CD8-positive, alpha-beta memory T cell (primary cell): ENCODE results near the gene FAM47E. TPM values are rescaled to one million over a fixed set of nuclear protein-coding genes. Genes with fewer than 3 reads are reported as not detected.
A peak's percentile ranks its signal among the peaks of the same experiment; 100 is the strongest.

ENCODE experiments used
- CTCF ChIA-PET: fragments of 350-600 bp; sonication (Branson Sonifier 250); formaldehyde crosslinking; loops from one replicate; lab custom pipeline; 2021; ENCODE audit warnings: antibody characterized with exemption; lab: Charles Lee
- POLR2A ChIA-PET: fragments of 350-600 bp; sonication (Branson Sonifier 250); formaldehyde crosslinking; loops from one replicate; lab custom pipeline; 2021; ENCODE audit warnings: antibody characterized with exemption; lab: Charles Lee
- DNase-seq, 5 donors: peaks; one replicate each; pipeline versions ENCODE4 v3.0.0 to v3.0.0-alpha.2; 2020 to 2022; ENCODE audit warnings: mixed read lengths in 1 of 5
- H3K27ac ChIP-seq: one replicate; pipeline ENCODE4 v1.7.0; 2013; ENCODE audit warnings: low read depth, mild to moderate bottlenecking, low read length, moderate library complexity
- H3K27me3 ChIP-seq: 2 replicates; pipeline ENCODE4 v1.7.0; 2013; ENCODE audit warnings: low read length, mild to moderate bottlenecking; ENCODE audit not compliant: insufficient read depth, poor library complexity, severe bottlenecking
- H3K36me3 ChIP-seq: 2 replicates; pipeline ENCODE4 v1.7.0; 2013; ENCODE audit warnings: mild to moderate bottlenecking, low read length, moderate library complexity; ENCODE audit not compliant: insufficient read depth
- H3K4me1 ChIP-seq: 2 replicates; pipeline ENCODE4 v1.7.0; 2013; ENCODE audit warnings: mild to moderate bottlenecking, low read length, moderate library complexity; ENCODE audit not compliant: insufficient read depth
- H3K4me3 ChIP-seq: 2 replicates; pipeline ENCODE4 v1.7.0; 2013; ENCODE audit warnings: mild to moderate bottlenecking, low read length
- H3K9me3 ChIP-seq: 2 replicates; pipeline ENCODE4 v1.7.0; 2013; ENCODE audit warnings: mild to moderate bottlenecking, low read length
- H3K27ac Mint-ChIP-seq, 8 donors: one replicate each; pipeline ENCODE4 v1.8.0; 2020 to 2021; ENCODE audit warnings: mixed read lengths in 8 of 8, mild to moderate bottlenecking in 6 of 8, inconsistent platforms in 3 of 8, moderate library complexity in 3 of 8
- H3K27me3 Mint-ChIP-seq, 2 donors: one replicate each; pipeline ENCODE4 v1.8.0; 2020 to 2021; ENCODE audit warnings: mixed read lengths in 2 of 2, mild to moderate bottlenecking in 1 of 2, moderate library complexity in 1 of 2
- H3K36me3 Mint-ChIP-seq, 3 donors: one replicate each; pipeline ENCODE4 v1.8.0; 2020 to 2021; ENCODE audit warnings: mixed read lengths in 3 of 3, inconsistent platforms in 1 of 3, mild to moderate bottlenecking in 1 of 3
- H3K4me1 Mint-ChIP-seq, 3 donors: one replicate each; pipeline ENCODE4 v1.8.0; 2020 to 2021; ENCODE audit warnings: mixed read lengths in 3 of 3, inconsistent platforms in 1 of 3, mild to moderate bottlenecking in 1 of 3
- H3K4me3 Mint-ChIP-seq, 7 donors: one replicate each; pipeline ENCODE4 v1.8.0; 2020 to 2021; ENCODE audit warnings: mixed read lengths in 7 of 7, mild to moderate bottlenecking in 6 of 7, moderate library complexity in 4 of 7, inconsistent platforms in 2 of 7
- H3K9me3 Mint-ChIP-seq, 5 donors: one replicate each; pipeline ENCODE4 v1.8.0; 2020 to 2022; ENCODE audit warnings: mixed read lengths in 5 of 5, mild to moderate bottlenecking in 3 of 5, moderate library complexity in 2 of 5, inconsistent platforms in 1 of 5
- polyA plus RNA-seq: library from polyadenylated mRNA; unstranded; fragments of 300-500 nt; fragmentation: Illumina TruSeq; gene quantifications from one replicate; pipeline ENCODE4 v1.2.3, GENCODE V29; 2021
- total RNA-seq, 2 experiments: library from RNA; stranded (reverse); gene quantifications; one replicate each; pipeline ENCODE4 v1.2.3, GENCODE V29; 2021

The FAM47E gene
- total and polyA plus RNA-seq, 3 experiments from 2014 or later: not detected

DNA sequence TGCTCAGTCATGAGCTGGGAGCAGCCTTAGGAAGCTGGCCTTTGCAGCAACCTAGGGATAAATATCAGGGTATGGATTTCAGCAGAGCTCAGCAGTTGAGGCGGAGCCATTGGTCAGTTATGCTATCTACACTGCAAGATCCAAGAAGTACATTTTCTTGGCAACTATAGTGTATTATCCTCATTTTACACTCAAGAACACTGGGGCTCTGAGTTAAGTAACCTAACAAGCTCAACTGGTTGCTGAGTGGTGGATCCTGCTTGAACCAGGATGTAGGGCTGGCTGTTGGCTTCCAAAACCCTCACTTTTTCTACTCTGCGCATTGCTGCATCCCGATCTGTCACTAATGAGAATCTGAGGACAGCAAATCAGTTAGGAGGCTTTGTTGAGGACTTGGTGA, 36.4 kb upstream of the FAM47E start:
- no peak for DNase-seq
- H3K9me3 Mint-ChIP-seq: no peaks in the 10 kb centered on the region
- H3K4me3 ChIP-seq: no peak overlapping the region
- no peaks in the 10 kb centered on the region for H3K36me3 ChIP-seq
- H3K4me1 ChIP-seq: peaks cover 35% of the 10 kb centered on the region
- H3K9me3 ChIP-seq: no peaks in the 10 kb centered on the region
- CTCF ChIA-PET: interaction anchor here (8.6 kb wide), 1 partner anchor 35 kb away, joined by 32 read pairs; no protein-coding TSS in a partner anchor
- peak overlapping the region in 7 of 8 donors; percentile 77 to 99 (median 89) for H3K27ac Mint-ChIP-seq
- H3K27me3 Mint-ChIP-seq: peaks cover 0 to 3% of the 10 kb centered on the region in 2 donors
- no peaks in the 10 kb centered on the region for H3K27me3 ChIP-seq
- no peak overlapping the region for H3K27ac ChIP-seq
- H3K4me3 Mint-ChIP-seq: peak overlapping the region; percentile 29 to 98 (median 85)
- POLR2A ChIA-PET: interaction anchor here (1.0 kb wide), 1 partner anchor 66 kb away, joined by 3 read pairs; no protein-coding TSS in a partner anchor
- peaks cover 0 to 7% (median 1%) of the 10 kb centered on the region in 3 donors for H3K36me3 Mint-ChIP-seq
- peaks cover 38 to 48% (median 47%) of the 10 kb centered on the region in 3 donors for H3K4me1 Mint-ChIP-seq

DNA sequence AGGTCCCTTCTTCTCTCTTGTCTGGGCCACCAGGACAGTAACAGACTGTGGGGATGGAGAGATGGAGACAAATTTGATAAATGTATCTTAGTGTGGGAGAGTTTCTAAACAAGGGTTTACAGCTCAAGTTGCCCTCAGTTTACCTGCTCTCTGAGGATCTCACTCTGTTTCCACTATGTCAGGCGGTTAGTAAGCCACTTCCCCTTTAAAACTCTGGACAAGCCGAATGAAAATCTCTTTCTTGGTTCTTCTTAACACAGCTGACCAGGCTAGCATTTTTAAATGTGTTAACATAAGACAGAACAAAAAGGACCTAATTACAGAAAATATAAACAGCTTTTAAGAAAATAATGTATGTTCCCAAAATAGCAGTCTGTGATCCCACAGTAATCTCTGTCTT, 35.0 kb upstream of the FAM47E start:
- H3K4me3 ChIP-seq: no peak overlapping the region
- H3K27me3 ChIP-seq: no peaks in the 10 kb centered on the region
- Mint-ChIP-seq H3K4me1 (peaks cover 30 to 34% (median 32%) of the 10 kb centered on the region in 3 donors), H3K36me3 (peaks cover 0 to 7% (median 0%) of the 10 kb centered on the region in 3 donors), H3K4me3 (peak overlapping the region in 2 of 7 donors; percentile 23 to 64), H3K27me3 (peaks cover 0 to 3% of the 10 kb centered on the region in 2 donors), H3K27ac (peak overlapping the region in 3 of 8 donors; percentile 37 to 87 (median 84)), H3K9me3 (no peaks in the 10 kb centered on the region)
- no peaks in the 10 kb centered on the region for H3K36me3 ChIP-seq
- H3K27ac ChIP-seq: no peak overlapping the region
- CTCF ChIA-PET: interaction anchor here (8.6 kb wide), 1 partner anchor 37 kb away, joined by 32 read pairs; no protein-coding TSS in a partner anchor
- no peaks in the 10 kb centered on the region for H3K9me3 ChIP-seq
- POLR2A ChIA-PET: no interaction called here
- H3K4me1 ChIP-seq: peaks cover 29% of the 10 kb centered on the region
- no peak for DNase-seq

GRCh38 chr4:76216975-76217814, 34.3 kb upstream of the FAM47E start:
- Mint-ChIP-seq H3K4me3 (peak overlapping the region in 1 of 7 donors; percentile 49), H3K27ac (peak overlapping the region in 1 of 8 donors; percentile 43), H3K4me1 (peaks cover 25 to 27% (median 26%) of the 10 kb centered on the region in 3 donors), H3K27me3 (peaks cover 0 to 3% of the 10 kb centered on the region in 2 donors), H3K9me3 (no peaks in the 10 kb centered on the region), H3K36me3 (peaks cover 0 to 7% (median 0%) of the 10 kb centered on the region in 3 donors)
- no peaks in the 10 kb centered on the region for H3K9me3 ChIP-seq
- no peaks in the 10 kb centered on the region for H3K27me3 ChIP-seq
- POLR2A ChIA-PET: interaction anchor here (0.6 kb wide), 1 partner anchor 777 kb away, joined by 3 read pairs; no protein-coding TSS in a partner anchor
- H3K36me3 ChIP-seq: no peaks in the 10 kb centered on the region
- no peak for DNase-seq
- no peak overlapping the region for H3K27ac ChIP-seq
- CTCF ChIA-PET: interaction anchor here (8.6 kb wide), 1 partner anchor 37 kb away, joined by 32 read pairs; no protein-coding TSS in a partner anchor
- H3K4me3 ChIP-seq: no peak overlapping the region
- peaks cover 22% of the 10 kb centered on the region for H3K4me1 ChIP-seq

- CTCF ChIA-PET: no interaction called here
- H3K4me3 Mint-ChIP-seq: no peak overlapping the region
- H3K4me1 Mint-ChIP-seq: peaks cover 8 to 12% (median 10%) of the 10 kb centered on the region in 3 donors
- Histone ChIP-seq H3K9me3 (no peaks in the 10 kb centered on the region), H3K27me3 (no peaks in the 10 kb centered on the region), H3K27ac (no peak overlapping the region), H3K4me1 (peaks cover 12% of the 10 kb centered on the region), H3K4me3 (no peak overlapping the region), H3K36me3 (no peaks in the 10 kb centered on the region)
- H3K27me3 Mint-ChIP-seq: peaks cover 0 to 1% of the 10 kb centered on the region in 2 donors
- POLR2A ChIA-PET: no interaction called here
- no peaks in the 10 kb centered on the region for H3K36me3 Mint-ChIP-seq
- peak overlapping the region in 1 of 8 donors; percentile 43 for H3K27ac Mint-ChIP-seq
- H3K9me3 Mint-ChIP-seq: no peaks in the 10 kb centered on the region
- no peak for DNase-seq
Measured at GRCh38 chr4:76219299-76220055, 32.0 kb upstream of the FAM47E start.

DNA sequence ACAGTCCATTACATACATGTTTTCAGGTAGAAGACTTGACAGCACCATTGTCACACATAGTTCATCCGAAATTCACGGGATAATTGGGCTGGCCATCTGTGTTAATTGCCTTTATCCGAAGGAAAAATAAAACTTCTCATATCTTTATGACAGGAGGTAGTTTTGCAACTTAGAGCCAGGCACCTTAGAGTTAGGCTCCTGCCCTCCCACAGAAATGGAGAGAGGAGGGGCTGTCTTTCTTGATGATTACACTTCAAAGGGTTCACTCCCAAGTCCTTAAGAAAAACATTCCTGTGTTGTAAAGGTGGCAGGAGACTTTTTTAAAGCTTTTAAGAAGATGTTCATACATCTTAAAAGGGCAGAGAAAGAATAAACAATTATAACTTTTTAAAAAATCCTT, 27.4 kb upstream of the FAM47E start:
- Histone ChIP-seq H3K9me3 (no peaks in the 10 kb centered on the region), H3K4me1 (no peaks in the 10 kb centered on the region), H3K27ac (no peak overlapping the region), H3K36me3 (no peaks in the 10 kb centered on the region), H3K27me3 (no peaks in the 10 kb centered on the region), H3K4me3 (no peak overlapping the region)
- peaks cover 0 to 25% of the 10 kb centered on the region in 2 donors for H3K27me3 Mint-ChIP-seq
- no peaks in the 10 kb centered on the region for H3K4me1 Mint-ChIP-seq
- no peak for DNase-seq
- no peak overlapping the region for H3K4me3 Mint-ChIP-seq
- peaks cover 0 to 21% (median 3%) of the 10 kb centered on the region in 3 donors for H3K36me3 Mint-ChIP-seq
- CTCF ChIA-PET: no interaction called here
- peaks cover 12 to 19% (median 15%) of the 10 kb centered on the region in 5 donors for H3K9me3 Mint-ChIP-seq
- H3K27ac Mint-ChIP-seq: no peak overlapping the region
- POLR2A ChIA-PET: no interaction called here

DNA sequence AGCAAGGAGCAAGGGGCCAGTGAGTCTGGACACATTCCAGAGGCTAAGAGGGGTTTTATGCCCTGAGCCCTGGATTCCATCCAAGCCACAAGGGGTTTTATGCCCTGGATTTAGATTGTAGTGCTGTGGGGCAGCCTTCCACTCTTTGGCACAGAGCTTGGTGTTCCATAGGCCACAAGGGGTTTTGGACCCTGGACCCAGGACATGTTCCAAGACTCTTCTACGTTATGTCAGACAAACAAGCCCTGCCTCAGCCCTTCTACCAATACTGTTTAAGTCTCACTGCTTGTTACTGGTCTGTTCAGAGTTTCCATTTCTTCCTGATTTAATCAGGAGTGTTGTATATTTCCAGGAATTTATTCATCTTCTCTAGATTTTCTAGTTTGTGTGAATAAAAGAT, 25.1 kb upstream of the FAM47E start:
- POLR2A ChIA-PET: no interaction called here
- H3K4me3 ChIP-seq: no peak overlapping the region
- Mint-ChIP-seq H3K4me3 (no peak overlapping the region), H3K27ac (no peak overlapping the region), H3K27me3 (peaks cover 3 to 30% of the 10 kb centered on the region in 2 donors), H3K9me3 (peaks cover 12 to 28% (median 20%) of the 10 kb centered on the region in 5 donors), H3K4me1 (no peaks in the 10 kb centered on the region), H3K36me3 (peaks cover 0 to 28% (median 3%) of the 10 kb centered on the region in 3 donors)
- no peaks in the 10 kb centered on the region for H3K4me1 ChIP-seq
- CTCF ChIA-PET: no interaction called here
- H3K9me3 ChIP-seq: no peaks in the 10 kb centered on the region
- no peaks in the 10 kb centered on the region for H3K36me3 ChIP-seq
- no peak for DNase-seq
- no peaks in the 10 kb centered on the region for H3K27me3 ChIP-seq
- no peak overlapping the region for H3K27ac ChIP-seq

GRCh38 chr4:76232681-76233080, 18.8 kb upstream of the FAM47E start:
- peaks cover 9 to 23% (median 17%) of the 10 kb centered on the region in 5 donors for H3K9me3 Mint-ChIP-seq
- CTCF ChIA-PET: no interaction called here
- H3K27me3 ChIP-seq: no peaks in the 10 kb centered on the region
- H3K36me3 ChIP-seq: no peaks in the 10 kb centered on the region
- POLR2A ChIA-PET: no interaction called here
- H3K4me3 Mint-ChIP-seq: no peak overlapping the region
- H3K27ac Mint-ChIP-seq: no peak overlapping the region
- H3K27ac ChIP-seq: no peak overlapping the region
- peaks cover 0 to 19% (median 2%) of the 10 kb centered on the region in 3 donors for H3K36me3 Mint-ChIP-seq
- H3K4me1 Mint-ChIP-seq: no peaks in the 10 kb centered on the region
- H3K27me3 Mint-ChIP-seq: peaks cover 5 to 36% of the 10 kb centered on the region in 2 donors
- DNase-seq: no peak
- H3K9me3 ChIP-seq: no peaks in the 10 kb centered on the region
- H3K4me1 ChIP-seq: no peaks in the 10 kb centered on the region
- no peak overlapping the region for H3K4me3 ChIP-seq
